Endothelial cell of umbilical vein (primary cell): Measurements from ENCODE around the gene ZNF329. TPM values are rescaled to one million over a fixed set of nuclear protein-coding genes. Genes with fewer than 3 reads are reported as not detected.

Experiments used
- BruUV-seq: library from RNA; stranded (reverse); fragments of 400-500 nt; replicated peaks from 2 replicates; lab custom pipeline; 2021; lab: Mats Ljungman, UMichigan
- CTCF ChIA-PET: fragments of 300-600, 350-600 bp; sonication (Branson Sonifier 250); formaldehyde crosslinking; loops from one replicate; lab custom pipeline; 2021; ENCODE audit warnings: antibody characterized with exemption, inconsistent platforms; lab: Charles Lee
- POLR2A ChIA-PET: fragments of 300-600, 350-600 bp; sonication (Branson Sonifier 250); formaldehyde crosslinking; loops from one replicate; lab custom pipeline; 2021; ENCODE audit warnings: antibody characterized with exemption, inconsistent platforms; lab: Charles Lee
- DNase-seq: peaks from one replicate; pipeline ENCODE4 v3.0.0-alpha.2; 2011; ENCODE audit warnings: low read depth, low spot score
- FAIRE-seq: peaks from 2 replicates; lab custom pipeline; 2011; peaks lifted over from hg19 to GRCh38; lab: Jason Lieb, UNC
- H2AFZ ChIP-seq: 2 replicates; pipeline ENCODE4 v1.6.0; 2012; ENCODE audit warnings: low read depth, low read length, control low read depth, inconsistent platforms
- H3K27ac ChIP-seq: 2 replicates; pipeline ENCODE4 v1.5.1; 2011; ENCODE audit warnings: low read depth, mild to moderate bottlenecking, control low read depth, low read length, moderate library complexity; ENCODE audit not compliant: insufficient read depth
- H3K27me3 ChIP-seq, 2 experiments: 2 replicates each; pipeline versions ENCODE4 v1.6.0 to v1.6.1; 2011; ENCODE audit warnings: low read length in 2 of 2, mixed read lengths in 1 of 2; ENCODE audit not compliant: control insufficient read depth in 2 of 2, insufficient read depth in 2 of 2
- H3K36me3 ChIP-seq, 2 experiments: 2 replicates in 1 of 2; 3 replicates in 1 of 2; pipeline ENCODE4 v1.5.1; 2011; ENCODE audit warnings: low read length in 2 of 2, mild to moderate bottlenecking in 1 of 2, moderate library complexity in 1 of 2; ENCODE audit not compliant: control insufficient read depth in 2 of 2, insufficient read depth in 2 of 2; ENCODE audit errors: extremely low read depth in 1 of 2
- H3K4me1 ChIP-seq: 3 replicates; pipeline ENCODE4 v1.5.1; 2011; ENCODE audit warnings: mild to moderate bottlenecking, low read length; ENCODE audit not compliant: control insufficient read depth, insufficient read depth; ENCODE audit errors: extremely low read depth
- H3K4me2 ChIP-seq: 2 replicates; pipeline ENCODE4 v1.6.1; 2011; ENCODE audit warnings: low read length, control low read depth, mixed read lengths; ENCODE audit not compliant: insufficient read depth
- H3K4me3 ChIP-seq, 3 experiments: fragments of 200-600 bp in 1 of 3; sonication (generic), shearing (Covaris generic) in 1 of 3; replicated peaks in 1 of 3; 2 replicates each; pipeline ENCODE4 v1.5.1; 2011 to 2016; ENCODE audit warnings: control low read depth in 3 of 3, low read length in 3 of 3, mild to moderate bottlenecking in 2 of 3, inconsistent platforms in 1 of 3, low read depth in 1 of 3, moderate library complexity in 1 of 3; ENCODE audit not compliant: insufficient read depth in 1 of 3
- H3K79me2 ChIP-seq: 2 replicates; pipeline ENCODE4 v1.6.0; 2012; ENCODE audit warnings: low read length, inconsistent platforms; ENCODE audit not compliant: control insufficient read depth, insufficient read depth
- H3K9ac ChIP-seq: replicated peaks from 2 replicates; pipeline ENCODE3; 2011; ENCODE audit warnings: low read length, control low read depth; ENCODE audit not compliant: insufficient read depth; ENCODE audit errors: extremely low read depth
- H3K9me1 ChIP-seq: replicated peaks from 3 replicates; pipeline ENCODE4 v1.6.0; 2011; ENCODE audit warnings: mild to moderate bottlenecking, low read length; ENCODE audit not compliant: control insufficient read depth, insufficient read depth; ENCODE audit errors: extremely low read depth
- H3K9me3 ChIP-seq: replicated peaks from 2 replicates; pipeline ENCODE4 v1.5.1; 2012; ENCODE audit warnings: low read length, inconsistent platforms; ENCODE audit not compliant: control insufficient read depth, insufficient read depth
- H4K20me1 ChIP-seq: replicated peaks from 2 replicates; pipeline ENCODE3; 2011; ENCODE audit warnings: mild to moderate bottlenecking, low read length; ENCODE audit not compliant: control insufficient read depth, insufficient read depth; ENCODE audit errors: extremely low read depth
- EZH2 ChIP-seq: IDR thresholded peaks from 2 replicates; pipeline ENCODE4 v1.6.1; 2012; ENCODE audit warnings: borderline replicate concordance, low read depth, mild to moderate bottlenecking, moderate library complexity, low read length, inconsistent platforms; ENCODE audit not compliant: severe bottlenecking
- FOS ChIP-seq: IDR thresholded peaks from 2 replicates; pipeline ENCODE4 v1.6.1; 2011; ENCODE audit warnings: mild to moderate bottlenecking, low read length, moderate library complexity, borderline replicate concordance; ENCODE audit not compliant: insufficient read depth
- GATA2 ChIP-seq: IDR thresholded peaks from 2 replicates; pipeline ENCODE4 v1.7.0; 2011; ENCODE audit warnings: low read depth, mild to moderate bottlenecking, moderate library complexity, mixed read lengths, low read length; ENCODE audit not compliant: insufficient read length, insufficient read depth
- JUN ChIP-seq: IDR thresholded peaks from 2 replicates; pipeline ENCODE4 v1.6.1; 2011; ENCODE audit warnings: borderline replicate concordance, low read depth; ENCODE audit not compliant: insufficient read length, insufficient read depth
- MYC ChIP-seq: IDR thresholded peaks from one replicate; pipeline ENCODE4 v1.6.1; 2011; ENCODE audit warnings: mild to moderate bottlenecking, low read depth, low read length
- POLR2A ChIP-seq: IDR thresholded peaks from 2 replicates; pipeline ENCODE4 v1.6.1; 2012; ENCODE audit warnings: low read depth, mild to moderate bottlenecking, control low read depth, low read length
- POLR2AphosphoS5 ChIP-seq: IDR thresholded peaks from 2 replicates; pipeline ENCODE4 v1.6.1; 2012; ENCODE audit warnings: low read depth, mild to moderate bottlenecking, control low read depth, low read length, moderate library complexity; ENCODE audit not compliant: insufficient read depth
- dilution Hi-C: fragments of 300-500 bp; cut with MboI; formaldehyde crosslinking; loops from one replicate; pipeline ENCODE4 v1.15.0; 2019; ENCODE audit warnings: low sequenced_read_pairs; ENCODE audit not compliant: extremely low pct_ligation_motif_present
- intact Hi-C: fragments of 100-400 bp; cut with micrococcal nuclease; formaldehyde crosslinking; loops from one replicate; pipeline ENCODE4 v1.10.0; 2022
- polyA plus RNA-seq, 4 experiments: library from polyadenylated mRNA; depleted of rRNA in 3 of 4; stranded (reverse) in 3 of 4; unstranded in 1 of 4; fragments of >200 nt; gene quantifications; 2 replicates each; pipeline versions ENCODE4 v1.2.1 to v1.2.3, GENCODE V29; 2011 to 2012; ENCODE audit warnings: missing spikeins in 1 of 4
- total RNA-seq: library from RNA; stranded (reverse); gene quantifications from 2 replicates; pipeline ENCODE4 v1.2.3, GENCODE V29; 2021
- TF ChIP-seq, protein P1 (sequence below): IDR thresholded peaks from 2 replicates; pipeline ENCODE4 v1.6.1; 2011; ENCODE audit not compliant: insufficient read depth, insufficient read length
- TF ChIP-seq, protein P2 (sequence below), 2 donors: IDR thresholded peaks; 1 replicate in 1 of 2; 2 replicates in 1 of 2; pipeline ENCODE4 v1.5.1; 2011; ENCODE audit warnings: low read length in 2 of 2, mild to moderate bottlenecking in 2 of 2, moderate library complexity in 2 of 2, control low read depth in 1 of 2, inconsistent platforms in 1 of 2, low read depth in 1 of 2; ENCODE audit not compliant: insufficient read depth in 1 of 2; ENCODE audit errors: extremely low read depth in 1 of 2

The ZNF329 gene
- total and polyA plus RNA-seq, 2 donors (not counting 3 experiments of a cell fraction or from before 2014, with no cell fraction given): 3.0 to 5.3 TPM

DNA sequence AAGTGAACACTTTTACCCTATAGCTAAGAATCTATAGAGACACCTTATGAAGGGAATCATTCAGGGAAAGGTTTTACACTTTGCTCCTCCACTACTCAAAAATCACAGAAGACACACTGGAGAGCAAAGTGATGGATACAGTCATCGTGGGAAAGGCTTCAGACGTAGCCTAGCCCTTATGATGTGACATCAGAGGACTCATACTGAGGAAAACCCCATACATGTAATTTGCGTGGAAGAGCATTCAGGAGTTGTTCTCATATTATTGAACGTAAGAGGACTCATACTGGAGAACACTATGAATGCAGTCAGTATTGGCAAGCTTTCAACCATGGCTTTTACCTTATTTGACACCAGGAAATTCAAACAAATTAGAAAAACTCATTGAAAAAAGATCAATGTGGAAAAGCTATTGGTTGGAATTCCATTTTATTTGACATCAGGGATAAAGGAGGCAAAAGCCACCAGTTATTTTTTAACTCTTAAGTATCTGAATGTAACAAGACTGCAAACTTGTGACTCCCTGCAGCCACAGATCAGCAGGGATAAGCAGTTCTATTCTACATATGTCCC lies 16.2 kb upstream of the ZNF329 start:
- FAIRE-seq (no peak), DNase-seq (no peak)
- H3K4me3 ChIP-seq: no peak overlapping the region
- no peaks in the 10 kb centered on the region for H3K4me1 ChIP-seq
- TF ChIP-seq MYC (no peak), JUN (no peak), POLR2A (no peak), GATA2 (no peak), POLR2AphosphoS5 (no peak), EZH2 (no peak), FOS (no peak)
- TF ChIP-seq, protein P1, sequence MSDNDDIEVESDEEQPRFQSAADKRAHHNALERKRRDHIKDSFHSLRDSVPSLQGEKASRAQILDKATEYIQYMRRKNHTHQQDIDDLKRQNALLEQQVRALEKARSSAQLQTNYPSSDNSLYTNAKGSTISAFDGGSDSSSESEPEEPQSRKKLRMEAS: no peak
- TF ChIP-seq, protein P2, sequence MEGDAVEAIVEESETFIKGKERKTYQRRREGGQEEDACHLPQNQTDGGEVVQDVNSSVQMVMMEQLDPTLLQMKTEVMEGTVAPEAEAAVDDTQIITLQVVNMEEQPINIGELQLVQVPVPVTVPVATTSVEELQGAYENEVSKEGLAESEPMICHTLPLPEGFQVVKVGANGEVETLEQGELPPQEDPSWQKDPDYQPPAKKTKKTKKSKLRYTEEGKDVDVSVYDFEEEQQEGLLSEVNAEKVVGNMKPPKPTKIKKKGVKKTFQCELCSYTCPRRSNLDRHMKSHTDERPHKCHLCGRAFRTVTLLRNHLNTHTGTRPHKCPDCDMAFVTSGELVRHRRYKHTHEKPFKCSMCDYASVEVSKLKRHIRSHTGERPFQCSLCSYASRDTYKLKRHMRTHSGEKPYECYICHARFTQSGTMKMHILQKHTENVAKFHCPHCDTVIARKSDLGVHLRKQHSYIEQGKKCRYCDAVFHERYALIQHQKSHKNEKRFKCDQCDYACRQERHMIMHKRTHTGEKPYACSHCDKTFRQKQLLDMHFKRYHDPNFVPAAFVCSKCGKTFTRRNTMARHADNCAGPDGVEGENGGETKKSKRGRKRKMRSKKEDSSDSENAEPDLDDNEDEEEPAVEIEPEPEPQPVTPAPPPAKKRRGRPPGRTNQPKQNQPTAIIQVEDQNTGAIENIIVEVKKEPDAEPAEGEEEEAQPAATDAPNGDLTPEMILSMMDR (IDR thresholded peaks at IDR 0.05; ENCODE audit: extremely low read depth in 1 of 2, insufficient read depth in 1 of 2, low read depth in 1 of 2, low read length in 2 of 2): no peak
- BruUV-seq: no TSS peak
- no peaks in the 10 kb centered on the region for H3K27me3 ChIP-seq
- H3K9ac ChIP-seq: no peak overlapping the region
- no peaks in the 10 kb centered on the region for H3K36me3 ChIP-seq
- dilution Hi-C loops: no loop called here
- H3K27ac ChIP-seq: no peak overlapping the region
- H3K4me2 ChIP-seq: no peak overlapping the region
- H3K9me1 ChIP-seq: no peaks in the 10 kb centered on the region
- POLR2A ChIA-PET: no interaction called here
- CTCF ChIA-PET: interaction anchor here (0.6 kb wide), 1 partner anchor 659 kb away, joined by 3 read pairs; no protein-coding TSS in a partner anchor
- H3K9me3 ChIP-seq: peaks cover 8% of the 10 kb centered on the region
- intact Hi-C loops: no loop called here
- no peaks in the 10 kb centered on the region for H3K79me2 ChIP-seq
- H4K20me1 ChIP-seq: no peaks in the 10 kb centered on the region
- H2AFZ ChIP-seq: no peak overlapping the region
